Gastroesophageal sphincter (tissue), 4 donors: ENCODE data around the gene CCDC51. TPM values are rescaled to one million over a fixed set of nuclear protein-coding genes. Genes with fewer than 3 reads are reported as not detected.
A peak's percentile ranks its signal among the peaks of the same experiment; 100 is the strongest.

ENCODE experiments used
- ATAC-seq: fragments of 150-250 bp; one replicate; pipeline ENCODE4 v1.9.1; 2016; ENCODE audit warnings: mild to moderate bottlenecking, moderate library complexity
- H3K27ac ChIP-seq, 4 donors: fragments of 200-600 bp; sonication (generic) in 3 of 4; 1 replicate in 3 of 4; 2 replicates in 1 of 4; pipeline ENCODE4 v1.5.1; 2016 to 2019
- H3K27me3 ChIP-seq: fragments of 200-600 bp; sonication (generic); one replicate; pipeline ENCODE4 v1.5.1; 2019
- H3K36me3 ChIP-seq, 2 donors: fragments of 200-600 bp; sonication (generic); one replicate each; pipeline ENCODE4 v1.5.1; 2019; ENCODE audit warnings: control low read depth in 1 of 2
- H3K4me1 ChIP-seq, 3 donors: fragments of 200-600 bp; sonication (generic); 1 replicate in 2 of 3; 2 replicates in 1 of 3; pipeline ENCODE4 v1.5.1; 2016 to 2019; ENCODE audit warnings: control low read depth in 2 of 3
- H3K4me3 ChIP-seq, 2 donors: fragments of 200-600 bp; sonication (generic); one replicate each; pipeline ENCODE4 v1.5.1; 2019; ENCODE audit warnings: mild to moderate bottlenecking in 1 of 2, moderate library complexity in 1 of 2
- H3K9me3 ChIP-seq, 3 donors: fragments of 200-600 bp; sonication (generic); one replicate each; pipeline ENCODE4 v1.5.1; 2017 to 2019; ENCODE audit warnings: control low read depth in 2 of 3
- EP300 ChIP-seq: sonication (generic); formaldehyde crosslinking; IDR thresholded peaks from one replicate; pipeline ENCODE4 v1.6.1; 2017; ENCODE audit warnings: antibody characterized with exemption, mild to moderate bottlenecking
- POLR2A ChIP-seq, 2 donors: fragments of 450-650 bp; IDR thresholded peaks; one replicate each; pipeline ENCODE4 v1.6.1; 2017; ENCODE audit warnings: antibody characterized with exemption in 2 of 2, mild to moderate bottlenecking in 2 of 2, moderate library complexity in 1 of 2
- POLR2AphosphoS5 ChIP-seq: sonication (generic); formaldehyde crosslinking; IDR thresholded peaks from one replicate; pipeline ENCODE4 v1.6.1; 2017; ENCODE audit warnings: antibody characterized with exemption
- WGBS, 2 donors: methylation state at CpG; one replicate each; pipeline ENCODE4 v1.1.5; 2018; ENCODE audit warnings: low coverage in 1 of 2; 5-methylcytosine and 5-hydroxymethylcytosine counted together
- total RNA-seq, 4 donors: library from RNA; depleted of rRNA; stranded (reverse); fragments of >200 nt; gene quantifications; one replicate each; pipeline ENCODE4 v1.1.0, GENCODE V29; 2016
- TF ChIP-seq, protein P1 (sequence below), 4 experiments: fragments of 200-600 bp in 2 of 4; fragments of 450-650 bp in 2 of 4; sonication (generic) in 1 of 4; IDR thresholded peaks; one replicate each; pipeline ENCODE4 v1.5.1; 2017 to 2019; ENCODE audit warnings: antibody characterized with exemption in 4 of 4, mild to moderate bottlenecking in 2 of 4, moderate library complexity in 2 of 4

Gene CCDC51
- total RNA-seq, 4 donors from 2014 or later: 10.2 to 32.6 (median 26.3) TPM

GRCh38 chr3:48426401-48426909 lies 13.5 kb downstream of the CCDC51 start:
- Histone ChIP-seq H3K4me3 (peak overlapping the region; percentile 74 to 97), H3K27ac (peak overlapping the region; percentile 88 to 99 (median 97)), H3K4me1 (peaks cover 4 to 86% (median 44%) of the 10 kb centered on the region in 3 donors), H3K27me3 (no peaks in the 10 kb centered on the region), H3K9me3 (no peaks in the 10 kb centered on the region), H3K36me3 (peaks cover 0 to 29% of the 10 kb centered on the region in 2 donors)
- ATAC-seq: peak; percentile 1
- no CpG with 5 or more reads among the region's 11 CpGs for WGBS, 2 donors
- TF ChIP-seq EP300 (no peak), POLR2AphosphoS5 (no peak), POLR2A (IDR thresholded peaks at IDR 0.05) (no peak)
- TF ChIP-seq, protein P1, sequence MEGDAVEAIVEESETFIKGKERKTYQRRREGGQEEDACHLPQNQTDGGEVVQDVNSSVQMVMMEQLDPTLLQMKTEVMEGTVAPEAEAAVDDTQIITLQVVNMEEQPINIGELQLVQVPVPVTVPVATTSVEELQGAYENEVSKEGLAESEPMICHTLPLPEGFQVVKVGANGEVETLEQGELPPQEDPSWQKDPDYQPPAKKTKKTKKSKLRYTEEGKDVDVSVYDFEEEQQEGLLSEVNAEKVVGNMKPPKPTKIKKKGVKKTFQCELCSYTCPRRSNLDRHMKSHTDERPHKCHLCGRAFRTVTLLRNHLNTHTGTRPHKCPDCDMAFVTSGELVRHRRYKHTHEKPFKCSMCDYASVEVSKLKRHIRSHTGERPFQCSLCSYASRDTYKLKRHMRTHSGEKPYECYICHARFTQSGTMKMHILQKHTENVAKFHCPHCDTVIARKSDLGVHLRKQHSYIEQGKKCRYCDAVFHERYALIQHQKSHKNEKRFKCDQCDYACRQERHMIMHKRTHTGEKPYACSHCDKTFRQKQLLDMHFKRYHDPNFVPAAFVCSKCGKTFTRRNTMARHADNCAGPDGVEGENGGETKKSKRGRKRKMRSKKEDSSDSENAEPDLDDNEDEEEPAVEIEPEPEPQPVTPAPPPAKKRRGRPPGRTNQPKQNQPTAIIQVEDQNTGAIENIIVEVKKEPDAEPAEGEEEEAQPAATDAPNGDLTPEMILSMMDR (IDR thresholded peaks at IDR 0.05): no peak

- peaks cover under 1 to 89% (median 40%) of the 10 kb centered on the region in 3 donors for H3K4me1 ChIP-seq
- ATAC-seq: no peak
- H3K36me3 ChIP-seq: peaks cover 0 to 40% of the 10 kb centered on the region in 2 donors
- no peaks in the 10 kb centered on the region for H3K27me3 ChIP-seq
- WGBS, 2 donors: no CpG with 5 or more reads among the region's 13 CpGs
- H3K27ac ChIP-seq: peak overlapping the region in 3 of 4 donors; percentile 96 to 99 (median 98)
- no peaks in the 10 kb centered on the region for H3K9me3 ChIP-seq
- H3K4me3 ChIP-seq: peak overlapping the region in 1 of 2 donors; percentile 97
- peak; percentile 12 for TF ChIP-seq POLR2AphosphoS5
- TF ChIP-seq, protein P1 (IDR thresholded peaks at IDR 0.05): no peak
Observed at GRCh38 chr3:48425281-48425812, 14.6 kb downstream of the CCDC51 start.

DNA sequence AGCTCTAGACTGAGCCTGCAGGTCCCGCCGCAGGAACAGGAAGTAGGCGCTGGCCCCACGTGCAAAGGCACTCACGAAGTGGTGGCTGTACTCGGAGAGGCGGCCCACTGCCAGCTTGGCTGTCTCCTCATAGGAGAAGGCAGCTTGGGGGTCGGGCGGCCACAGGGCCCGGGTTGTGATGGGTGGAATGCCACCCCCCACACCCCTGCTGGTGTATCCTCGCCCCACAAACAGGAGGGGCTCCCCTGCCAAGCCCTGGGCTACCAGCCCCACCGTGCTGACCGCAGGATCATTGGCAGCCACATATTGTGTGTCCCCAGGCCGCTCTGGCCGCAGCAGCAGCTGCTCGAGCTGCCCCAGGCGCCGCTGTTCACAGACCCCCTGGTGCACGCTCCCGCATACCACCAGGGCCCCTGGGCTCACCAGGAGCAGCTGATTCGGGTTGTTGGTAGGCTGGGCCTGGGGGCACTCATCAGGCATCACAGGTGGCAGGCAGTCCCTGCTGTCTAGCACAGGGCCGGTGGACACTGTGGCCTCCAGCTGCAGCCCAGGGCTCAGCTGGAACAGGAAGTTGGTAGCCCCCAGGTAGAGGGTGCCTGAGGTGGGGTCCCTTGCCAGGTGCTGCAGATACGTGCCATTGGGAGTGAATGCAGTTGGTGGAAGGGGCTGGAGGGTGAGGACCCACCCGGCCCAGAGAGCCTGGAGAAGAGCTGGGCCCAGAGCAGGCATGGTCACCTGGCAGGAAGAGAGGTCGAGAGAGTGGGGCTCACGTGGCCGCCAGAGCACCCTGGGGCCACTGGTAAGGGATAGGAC lies 15.8 kb downstream of the CCDC51 start:
- Histone ChIP-seq H3K27ac (peak overlapping the region in 3 of 4 donors; percentile 96 to 99 (median 98)), H3K4me1 (peaks cover 0 to 84% (median 36%) of the 10 kb centered on the region in 3 donors), H3K9me3 (no peaks in the 10 kb centered on the region), H3K36me3 (peaks cover 0 to 53% of the 10 kb centered on the region in 2 donors), H3K27me3 (no peaks in the 10 kb centered on the region), H3K4me3 (peak overlapping the region in 1 of 2 donors; percentile 97)
- TF ChIP-seq EP300 (no peak), POLR2A (IDR thresholded peaks at IDR 0.05) (no peak), POLR2AphosphoS5 (no peak)
- TF ChIP-seq, protein P1 (IDR thresholded peaks at IDR 0.05): no peak
- ATAC-seq: no peak
- WGBS, 2 donors: 100% methylated on average over 1 of the region's 27 CpGs; no CpG with 5 or more reads in 1 of the 2 donors

DNA sequence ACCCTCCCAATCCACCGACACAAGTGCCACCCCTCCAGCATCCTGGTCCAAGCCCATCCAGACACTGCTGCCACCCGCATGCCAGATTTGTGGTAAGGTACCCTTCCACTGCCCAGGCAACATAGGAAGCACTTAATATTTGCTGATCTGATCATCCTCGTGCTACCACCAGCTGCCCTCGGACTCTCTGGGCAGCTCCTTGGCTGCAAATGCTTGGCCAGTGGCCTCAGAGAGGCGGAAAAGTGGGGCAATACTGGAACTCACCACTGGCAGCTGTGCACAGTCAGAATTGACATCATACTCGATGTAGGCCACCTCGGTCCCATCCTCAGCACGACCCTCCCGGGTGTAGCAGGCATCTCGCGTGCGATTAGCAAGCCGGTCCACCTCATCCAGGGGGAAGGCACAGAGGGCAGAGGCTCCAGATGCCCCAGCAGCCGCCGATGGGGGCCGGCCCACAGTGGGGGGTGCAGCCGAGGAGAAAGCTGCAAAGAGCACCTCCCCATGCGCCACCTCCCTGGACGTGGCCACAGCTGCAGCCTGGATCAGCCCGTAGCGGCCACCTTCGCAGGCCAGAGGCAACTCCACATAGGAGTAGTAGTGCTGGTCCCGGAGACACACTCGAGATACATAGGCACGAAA lies 16.6 kb downstream of the CCDC51 start:
- TF ChIP-seq POLR2A (IDR thresholded peaks at IDR 0.05): no peak
- TF ChIP-seq, protein P1 (IDR thresholded peaks at IDR 0.05): peak in 1 of 4 experiments; percentile 4
- no peak for TF ChIP-seq POLR2AphosphoS5
- no peak for TF ChIP-seq EP300
- Histone ChIP-seq H3K9me3 (no peaks in the 10 kb centered on the region), H3K36me3 (peaks cover 0 to 60% of the 10 kb centered on the region in 2 donors), H3K27me3 (no peaks in the 10 kb centered on the region), H3K4me1 (peaks cover 0 to 80% (median 35%) of the 10 kb centered on the region in 3 donors), H3K4me3 (no peak overlapping the region), H3K27ac (peak overlapping the region in 3 of 4 donors; percentile 96 to 99 (median 98))
- no peak for ATAC-seq
- 80 to 86% methylated on average over 1 to 2 of the region's 25 CpGs for WGBS, 2 donors
